GM20431 (cell line): Measurements from ENCODE around the gene EPHA6.
"Not testable (repeated sequence)": the region's sequence is repeated elsewhere in the genome, so short reads cannot be mapped to it uniquely, and the experiment has no call there.

ENCODE experiments used
- in situ Hi-C: fragments of 300-500 bp; cut with MseI, MboI; formaldehyde crosslinking; loops from one replicate; pipeline ENCODE4 v1.15.0; 2020; ENCODE audit warnings: low sequenced_read_pairs; ENCODE audit not compliant: unreplicated experiment

EPHA6 gene

DNA sequence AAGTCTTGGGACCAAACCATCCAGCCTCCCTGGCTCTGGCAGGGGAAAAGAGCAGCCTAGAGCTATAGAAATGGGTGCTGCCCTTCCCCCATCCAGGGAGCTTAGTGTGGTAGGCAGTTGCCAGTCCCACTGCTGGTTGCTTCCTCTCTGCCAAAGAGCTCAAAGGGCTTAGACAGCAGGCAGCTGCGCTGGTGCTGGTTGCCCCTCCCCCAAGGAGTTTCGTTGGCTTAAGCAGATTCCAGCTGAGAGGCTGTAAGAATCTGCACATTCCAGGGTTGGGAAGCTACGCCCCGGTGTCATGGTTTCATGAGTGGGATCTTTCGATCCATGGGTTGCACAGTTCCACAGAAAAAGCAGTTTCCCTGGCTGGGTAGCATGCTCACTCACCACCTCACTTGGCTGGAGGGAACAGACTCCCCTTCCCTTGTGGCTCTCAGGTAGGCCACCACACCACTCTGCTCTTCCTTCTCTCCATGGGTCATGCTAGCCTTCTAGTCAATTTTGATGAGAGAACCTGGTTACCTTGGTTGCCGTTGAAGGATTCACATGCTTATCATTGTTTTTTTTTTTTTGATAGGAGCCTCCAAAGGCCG, 195.1 kb downstream of the EPHA6 start:
- in situ Hi-C loops: loop anchor here (25.0 kb wide), 1 partner anchor 97 kb away; no protein-coding TSS in a partner anchor

GRCh38 chr3:97010881-97011657, 196.7 kb downstream of the EPHA6 start:
- in situ Hi-C loops: loop anchor here (25.0 kb wide), 1 partner anchor 99 kb away; no protein-coding TSS in a partner anchor

GRCh38 chr3:97021778-97022177, 207.4 kb downstream of the EPHA6 start:
- in situ Hi-C loops: loop anchor here (25.0 kb wide), 1 partner anchor 109 kb away; no protein-coding TSS in a partner anchor

DNA sequence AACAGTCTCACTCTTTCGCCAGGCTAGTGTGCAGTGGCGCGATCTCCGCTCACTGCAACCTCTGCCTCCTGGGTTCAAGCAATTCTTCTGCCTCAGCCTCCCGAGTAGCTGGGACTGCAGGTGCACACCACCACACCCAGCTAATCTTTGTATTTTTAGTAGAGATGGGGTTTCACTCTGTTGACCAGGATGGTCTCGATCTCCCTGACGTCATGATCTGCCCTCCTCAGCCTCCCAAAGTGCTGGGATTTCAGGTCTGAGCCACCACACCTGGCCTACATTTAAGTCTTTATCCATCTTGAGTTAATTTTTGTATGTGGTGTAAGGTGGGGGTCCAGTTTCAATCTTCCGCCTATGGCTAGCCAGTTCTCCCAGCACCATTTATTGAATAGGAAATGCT, 211.2 kb downstream of the EPHA6 start:
- in situ Hi-C loops: not testable (repeated sequence)

- in situ Hi-C loops: no loop called here
These were observed 215.6 kb downstream of the EPHA6 start for GRCh38 chr3:97029972-97030371.

- in situ Hi-C loops: no loop called here
These were observed 223.0 kb downstream of the EPHA6 start for GRCh38 chr3:97037294-97037943.

- in situ Hi-C loops: no loop called here
These were observed 229.0 kb downstream of the EPHA6 start for GRCh38 chr3:97043411-97043810.

GRCh38 chr3:97057365-97057764, 243.0 kb downstream of the EPHA6 start:
- in situ Hi-C loops: no loop called here

DNA sequence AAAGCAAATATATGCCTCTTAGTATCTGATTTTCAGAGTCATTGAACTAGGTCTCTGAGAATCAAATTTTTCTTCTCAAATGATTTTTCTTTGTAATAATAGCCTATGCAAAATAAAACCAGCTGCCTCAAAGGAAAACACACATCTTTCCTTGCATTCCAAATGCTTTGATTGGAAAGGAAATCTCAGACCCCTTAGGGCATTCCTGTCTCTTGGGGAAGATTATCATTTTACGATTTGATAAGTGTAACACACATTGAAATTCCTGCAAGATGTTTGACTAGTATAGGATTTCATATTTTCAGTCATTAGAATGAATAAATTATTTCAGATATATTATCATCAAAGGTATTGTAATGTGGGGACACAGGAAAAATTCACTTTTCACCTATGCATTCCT, 244.8 kb downstream of the EPHA6 start:
- in situ Hi-C loops: no loop called here

DNA sequence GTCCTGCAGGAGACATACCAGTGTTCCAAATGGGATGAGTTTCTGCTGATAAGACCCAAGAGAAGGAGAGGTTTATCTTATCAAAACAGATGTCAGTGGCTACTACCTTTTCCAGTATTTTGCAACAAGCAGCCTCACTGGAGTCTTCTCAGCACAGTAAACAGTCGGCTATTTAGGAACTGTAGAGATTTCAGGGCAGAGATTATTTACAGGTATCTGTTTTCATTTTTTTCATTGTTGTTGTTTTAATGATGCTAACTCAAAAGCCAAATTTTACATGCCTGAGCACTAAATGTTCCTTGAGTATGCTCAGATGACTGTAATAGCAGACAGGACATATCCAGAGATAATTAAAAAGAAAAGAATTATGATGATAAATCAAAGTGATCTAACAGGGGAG, 252.1 kb downstream of the EPHA6 start:
- in situ Hi-C loops: no loop called here

GRCh38 chr3:97070302-97070701, 255.9 kb downstream of the EPHA6 start:
- in situ Hi-C loops: no loop called here

DNA sequence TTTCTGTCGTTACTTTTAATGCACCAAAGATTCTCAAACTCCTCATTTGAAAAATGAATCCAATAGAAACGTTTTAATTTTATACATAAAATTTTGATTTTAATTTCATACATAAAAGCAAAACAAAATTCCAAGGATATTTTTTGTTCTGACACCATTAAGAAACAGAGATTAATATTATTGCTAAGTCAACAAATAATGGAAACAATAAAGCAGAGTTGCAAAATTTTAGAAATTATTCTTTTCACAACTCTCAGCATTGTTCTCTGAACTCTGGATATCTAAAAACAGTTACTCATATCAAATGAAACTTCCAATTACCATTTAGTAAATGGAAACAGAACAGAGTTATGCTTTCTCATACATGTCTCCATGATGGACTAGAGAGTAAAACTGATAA, 260.2 kb downstream of the EPHA6 start:
- in situ Hi-C loops: no loop called here

DNA sequence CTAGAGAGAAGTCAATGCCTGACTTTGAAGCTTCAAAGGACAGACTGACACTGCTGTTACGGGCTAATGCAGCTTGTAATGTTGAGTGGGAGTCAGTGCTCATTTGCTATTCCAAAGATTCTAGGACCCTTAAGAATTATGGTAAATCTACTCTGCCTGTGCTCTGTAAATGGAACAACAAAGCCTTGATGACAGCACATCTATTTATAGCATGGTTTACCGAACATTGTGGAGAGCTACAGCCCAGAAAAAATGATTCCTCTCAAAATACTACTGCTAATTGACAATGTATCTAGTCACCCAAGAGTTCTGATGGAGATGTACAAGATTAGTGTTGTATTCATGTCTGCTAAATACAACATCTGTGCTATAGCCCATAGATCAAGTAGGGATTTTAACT, 262.3 kb downstream of the EPHA6 start:
- in situ Hi-C loops: no loop called here

DNA sequence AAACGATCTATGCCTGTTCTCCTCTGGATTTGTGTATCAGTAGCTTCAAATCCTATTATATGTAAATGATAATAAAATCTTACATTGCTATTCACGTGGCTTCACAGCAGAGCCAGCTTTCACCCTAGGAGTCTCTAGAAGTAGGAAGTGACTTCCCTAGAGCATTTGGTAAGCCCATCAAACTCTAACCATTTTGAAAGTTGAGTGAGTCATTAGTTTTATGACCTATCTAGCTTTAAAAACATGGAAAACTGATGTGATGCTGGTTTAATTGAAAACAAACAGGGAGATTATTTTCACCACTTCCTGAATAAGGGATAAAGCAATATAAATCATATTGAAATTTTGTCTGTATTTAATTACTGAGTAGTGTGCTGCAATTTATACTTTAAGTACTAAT, 275.2 kb downstream of the EPHA6 start:
- in situ Hi-C loops: no loop called here

DNA sequence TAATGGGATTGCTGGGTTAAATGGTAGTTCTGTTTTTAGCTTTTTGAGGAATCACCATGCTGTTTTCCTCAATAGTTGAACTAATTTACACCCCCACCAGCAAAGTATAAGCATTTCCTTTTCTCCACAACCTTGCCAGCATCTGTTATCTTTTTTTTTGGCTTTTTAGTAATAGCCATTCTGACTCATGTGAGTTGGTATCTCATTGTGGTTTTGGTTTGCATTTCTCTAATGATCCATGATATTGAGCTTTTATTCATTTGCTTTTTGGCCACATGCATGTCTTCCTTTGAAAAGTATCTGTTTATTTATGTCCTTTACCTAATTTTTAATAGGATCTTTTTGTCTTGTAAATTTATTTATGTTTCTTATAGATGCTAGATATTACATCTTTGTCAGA, 288.2 kb downstream of the EPHA6 start:
- in situ Hi-C loops: no loop called here

DNA sequence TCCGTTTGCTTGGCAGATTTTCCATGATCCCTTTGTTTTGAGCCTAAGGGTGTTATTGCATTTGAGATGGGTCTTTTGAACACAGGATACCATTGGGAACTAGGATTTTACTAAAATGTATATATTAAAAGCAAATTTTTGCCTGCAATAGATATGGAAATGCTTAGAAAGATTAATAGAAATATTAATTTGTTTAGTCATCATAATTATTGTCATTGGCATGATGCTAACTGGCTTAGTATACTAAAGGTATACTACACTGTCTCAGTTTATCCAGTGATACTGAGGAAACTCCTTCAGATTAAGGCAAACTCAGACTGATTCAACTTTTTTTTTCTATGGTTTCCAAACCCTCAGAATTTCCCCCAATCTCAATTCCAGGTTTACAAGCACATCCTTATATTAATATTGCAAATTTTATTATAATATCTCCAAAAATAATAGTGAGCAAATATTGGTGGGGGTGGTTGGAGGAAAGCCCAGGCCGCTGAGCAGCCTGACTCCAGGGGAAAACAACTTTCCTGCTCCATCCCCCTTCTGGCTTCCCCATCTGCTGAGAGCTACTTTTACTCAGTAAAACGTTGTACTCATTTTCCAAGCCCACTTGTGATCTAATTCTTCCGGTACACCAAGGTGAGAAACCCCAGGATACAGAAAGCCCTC, 291.7 kb downstream of the EPHA6 start:
- in situ Hi-C loops: no loop called here

DNA sequence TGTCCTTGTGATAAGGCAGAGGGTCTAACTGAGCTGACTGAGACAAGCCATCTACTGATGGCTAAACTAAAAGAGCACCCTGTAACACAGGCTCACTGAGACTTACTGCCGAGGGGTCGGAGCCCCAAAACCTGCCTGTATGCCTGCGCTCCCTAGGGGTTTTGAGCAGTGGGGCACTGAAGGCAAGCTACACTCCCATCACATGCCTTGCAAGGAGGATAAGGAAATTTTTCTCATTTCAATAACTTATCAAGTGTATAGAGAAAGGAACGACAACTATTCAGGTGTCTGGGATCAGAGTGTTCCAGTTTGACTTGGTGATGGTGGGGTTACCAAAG, 292.2 kb downstream of the EPHA6 start:
- in situ Hi-C loops: no loop called here

DNA sequence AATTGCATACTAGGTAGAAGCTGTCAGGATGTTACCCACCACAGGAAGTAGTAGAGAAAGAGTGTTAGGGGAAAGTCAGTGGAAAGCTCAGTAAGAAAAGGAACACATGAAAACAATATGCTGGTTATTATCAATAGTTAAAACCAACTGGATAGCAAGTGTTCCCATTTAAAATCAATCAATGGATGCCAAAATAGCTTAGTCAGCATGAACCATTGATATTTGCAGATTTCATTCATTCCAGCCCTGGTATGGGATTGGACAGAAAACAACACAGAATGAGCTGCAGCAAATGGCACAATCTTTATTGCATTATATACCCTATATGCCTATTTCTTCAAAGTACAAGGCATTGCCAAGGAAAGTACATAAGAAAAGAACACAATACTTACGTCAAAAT, 293.7 kb downstream of the EPHA6 start:
- in situ Hi-C loops: no loop called here

DNA sequence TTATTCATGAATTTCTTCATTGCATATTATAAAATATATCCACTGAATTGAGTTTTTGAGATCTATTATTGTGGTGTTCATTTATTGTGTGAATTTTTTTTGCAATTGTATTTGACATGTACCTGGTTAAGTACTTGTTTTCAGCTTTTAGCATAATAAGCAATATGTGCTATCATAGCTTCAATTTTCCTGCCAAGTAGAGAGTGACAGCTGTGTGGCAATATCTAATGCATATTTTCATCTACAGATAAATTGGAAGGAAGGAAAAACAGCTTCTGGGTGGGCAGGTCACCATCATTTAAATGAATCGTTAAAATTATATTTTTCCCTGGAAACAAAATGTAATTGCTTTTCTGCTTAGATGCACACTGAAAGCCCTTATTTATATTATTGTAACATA, 296.9 kb downstream of the EPHA6 start:
- in situ Hi-C loops: no loop called here

- in situ Hi-C loops: no loop called here
These were observed 307.0 kb downstream of the EPHA6 start for GRCh38 chr3:97121386-97121785.
